ENCODE measurements around the gene PDE4D. TPM values are rescaled to one million over a fixed set of nuclear protein-coding genes. Genes with fewer than 3 reads are reported as not detected.

The PDE4D gene
- total RNA-seq, 6 experiments from 2014 or later, result 1.6 to 10.3 (median 5.6) TPM

DNA sequence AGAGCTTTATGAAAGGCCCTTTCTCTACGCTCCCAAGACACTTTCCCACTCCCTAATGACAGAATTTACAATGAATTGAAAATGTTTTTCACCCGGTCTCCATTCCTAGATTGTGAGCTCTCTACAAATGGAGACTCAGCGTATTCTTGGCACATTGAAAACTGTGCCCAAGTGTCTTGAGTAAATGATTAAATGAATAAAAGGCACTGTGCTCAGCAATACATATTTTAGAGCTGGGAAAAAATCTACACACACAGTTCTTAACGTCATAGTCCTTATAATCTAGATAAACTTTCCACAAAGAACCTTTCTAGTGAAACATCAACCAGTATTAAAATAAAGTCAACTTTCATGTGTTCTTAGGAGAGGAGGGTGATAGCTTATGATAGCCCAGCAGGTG, 676.7 kb downstream of the PDE4D start:
- H3K4me1 ChIP-seq, result no peaks in the 10 kb centered on the region
- H3K4me3 ChIP-seq, result no peak overlapping the region
- no peak for TF ChIP-seq POLR2A (IDR thresholded peaks at IDR 0.05)
- TF ChIP-seq, protein P1, sequence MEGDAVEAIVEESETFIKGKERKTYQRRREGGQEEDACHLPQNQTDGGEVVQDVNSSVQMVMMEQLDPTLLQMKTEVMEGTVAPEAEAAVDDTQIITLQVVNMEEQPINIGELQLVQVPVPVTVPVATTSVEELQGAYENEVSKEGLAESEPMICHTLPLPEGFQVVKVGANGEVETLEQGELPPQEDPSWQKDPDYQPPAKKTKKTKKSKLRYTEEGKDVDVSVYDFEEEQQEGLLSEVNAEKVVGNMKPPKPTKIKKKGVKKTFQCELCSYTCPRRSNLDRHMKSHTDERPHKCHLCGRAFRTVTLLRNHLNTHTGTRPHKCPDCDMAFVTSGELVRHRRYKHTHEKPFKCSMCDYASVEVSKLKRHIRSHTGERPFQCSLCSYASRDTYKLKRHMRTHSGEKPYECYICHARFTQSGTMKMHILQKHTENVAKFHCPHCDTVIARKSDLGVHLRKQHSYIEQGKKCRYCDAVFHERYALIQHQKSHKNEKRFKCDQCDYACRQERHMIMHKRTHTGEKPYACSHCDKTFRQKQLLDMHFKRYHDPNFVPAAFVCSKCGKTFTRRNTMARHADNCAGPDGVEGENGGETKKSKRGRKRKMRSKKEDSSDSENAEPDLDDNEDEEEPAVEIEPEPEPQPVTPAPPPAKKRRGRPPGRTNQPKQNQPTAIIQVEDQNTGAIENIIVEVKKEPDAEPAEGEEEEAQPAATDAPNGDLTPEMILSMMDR (IDR thresholded peaks at IDR 0.05), result no peak
- intact Hi-C loops (cut with DNase I), result no loop called here
- no peak for ATAC-seq
- no peak overlapping the region for H3K27ac ChIP-seq
- H3K27me3 ChIP-seq, result no peaks in the 10 kb centered on the region
- no peak for DNase-seq
- no peaks in the 10 kb centered on the region for H3K9me3 ChIP-seq
- no peaks in the 10 kb centered on the region for H3K36me3 ChIP-seq
- 57% methylated on average over 4 of the region's 4 CpGs for WGBS (ENCODE audit: insufficient coverage, low coverage, low lambda C conversion rate, missing lambda C conversion rate)

DNA sequence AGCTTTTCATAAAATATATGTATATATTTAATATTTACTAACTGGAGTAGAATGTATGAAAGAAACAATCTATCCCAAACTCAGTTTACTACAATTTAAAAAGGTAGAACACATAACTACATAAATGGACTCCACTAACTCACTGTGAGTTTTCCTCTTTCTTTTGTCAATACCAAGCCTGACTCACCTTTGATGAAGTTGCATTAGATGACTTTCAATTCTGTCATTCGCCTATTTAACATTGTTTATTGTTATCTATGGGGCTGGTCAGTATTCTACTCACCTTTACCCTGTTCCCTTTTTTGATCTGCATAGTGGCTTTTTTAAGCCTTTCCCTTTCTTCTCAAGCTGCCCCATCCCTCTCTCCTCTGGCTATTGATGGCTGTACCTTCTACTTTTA, 680.9 kb downstream of the PDE4D start:
- TF ChIP-seq, protein P1 (IDR thresholded peaks at IDR 0.05), result no peak
- TF ChIP-seq POLR2A (IDR thresholded peaks at IDR 0.05), result no peak
- no peak overlapping the region for H3K27ac ChIP-seq
- ATAC-seq (no peak), DNase-seq (no peak)
- intact Hi-C loops (cut with DNase I), result no loop called here
- H3K4me1 ChIP-seq, result no peaks in the 10 kb centered on the region
- no peaks in the 10 kb centered on the region for H3K36me3 ChIP-seq
- H3K4me3 ChIP-seq, result no peak overlapping the region
- H3K9me3 ChIP-seq, result no peaks in the 10 kb centered on the region
- 89% methylated on average over 1 of the region's 1 CpG for WGBS (ENCODE audit: insufficient coverage, low coverage, low lambda C conversion rate, missing lambda C conversion rate)
- H3K27me3 ChIP-seq, result no peaks in the 10 kb centered on the region

DNA sequence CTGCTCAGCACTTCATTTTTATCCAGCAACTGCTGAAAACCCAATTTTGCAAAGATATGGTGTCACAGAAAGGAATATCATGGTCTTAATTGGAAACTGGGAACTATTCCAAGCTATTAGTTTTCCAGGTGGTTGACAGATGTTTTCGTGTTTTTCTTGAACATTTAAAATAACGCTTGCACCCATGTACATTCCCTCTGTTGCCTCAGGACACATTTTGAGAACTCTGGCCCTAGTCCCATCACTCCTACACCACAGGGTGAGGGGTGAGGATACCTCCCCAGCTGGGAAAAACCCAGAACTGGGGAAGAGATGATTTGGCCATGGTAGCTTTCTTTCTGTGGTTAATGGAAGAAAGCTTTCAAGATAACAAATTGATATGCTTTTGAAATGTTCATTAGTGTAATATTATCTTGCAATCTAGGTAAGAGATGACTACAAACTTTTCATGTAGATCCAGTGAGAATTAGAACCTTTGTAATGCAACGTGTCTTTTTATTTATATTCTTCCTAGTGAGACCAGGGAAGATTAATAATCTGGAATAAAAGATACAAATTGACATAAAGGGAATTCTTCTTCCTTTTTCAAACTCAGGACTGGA, 683.7 kb downstream of the PDE4D start:
- no peaks in the 10 kb centered on the region for H3K27me3 ChIP-seq
- no peaks in the 10 kb centered on the region for H3K4me1 ChIP-seq
- H3K4me3 ChIP-seq, result no peak overlapping the region
- 78% methylated on average over 3 of the region's 3 CpGs for WGBS (ENCODE audit: insufficient coverage, low coverage, low lambda C conversion rate, missing lambda C conversion rate)
- ATAC-seq (no peak), DNase-seq (no peak)
- intact Hi-C loops (cut with DNase I), result no loop called here
- no peak for TF ChIP-seq POLR2A (IDR thresholded peaks at IDR 0.05)
- TF ChIP-seq, protein P1 (IDR thresholded peaks at IDR 0.05), result no peak
- no peaks in the 10 kb centered on the region for H3K9me3 ChIP-seq
- no peaks in the 10 kb centered on the region for H3K36me3 ChIP-seq
- H3K27ac ChIP-seq, result no peak overlapping the region

DNA sequence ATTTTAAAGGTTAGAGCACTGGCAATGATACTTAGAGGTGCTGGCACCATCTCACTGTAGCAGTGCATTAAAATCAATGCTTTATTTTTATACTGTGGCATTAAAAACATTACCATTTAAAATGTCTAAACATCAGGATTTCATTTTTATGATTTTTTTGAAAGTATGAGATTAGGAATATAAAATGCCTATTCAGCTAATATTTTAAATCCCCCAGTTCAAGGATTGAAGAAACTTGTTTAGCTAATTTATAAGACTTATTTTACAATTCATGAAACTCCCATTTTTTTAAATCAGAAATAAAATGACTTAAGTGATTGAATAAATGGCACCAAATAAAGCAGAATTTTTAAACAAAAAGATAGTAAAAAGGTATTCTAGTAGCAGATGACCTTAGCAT, 685.1 kb downstream of the PDE4D start:
- DNase-seq (no peak), ATAC-seq (no peak)
- intact Hi-C loops (cut with DNase I), result no loop called here
- Histone ChIP-seq H3K36me3 (no peaks in the 10 kb centered on the region), H3K4me3 (no peak overlapping the region), H3K9me3 (no peaks in the 10 kb centered on the region), H3K27ac (no peak overlapping the region), H3K27me3 (no peaks in the 10 kb centered on the region), H3K4me1 (no peaks in the 10 kb centered on the region)
- TF ChIP-seq POLR2A (IDR thresholded peaks at IDR 0.05), result no peak
- TF ChIP-seq, protein P1 (IDR thresholded peaks at IDR 0.05), result no peak

DNA sequence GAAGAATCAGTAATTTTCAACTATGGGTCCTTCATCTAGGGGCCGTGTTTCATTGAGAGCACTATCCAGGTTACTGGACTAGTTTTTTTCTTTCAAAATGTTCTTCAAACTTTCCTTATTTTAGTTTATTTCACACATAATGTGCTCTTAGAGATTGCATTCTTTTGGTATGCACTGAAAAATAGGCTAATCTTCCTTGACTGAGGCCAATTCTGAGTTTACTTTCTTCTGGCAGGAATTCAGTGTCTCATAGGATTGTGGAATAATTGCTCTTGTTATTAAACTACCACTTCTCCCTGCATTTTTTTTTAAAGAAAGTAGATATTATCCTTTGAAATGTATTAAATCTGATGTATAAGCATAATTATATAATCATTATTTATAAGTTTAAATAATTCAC, 686.1 kb downstream of the PDE4D start:
- Histone ChIP-seq H3K4me1 (no peaks in the 10 kb centered on the region), H3K27me3 (no peaks in the 10 kb centered on the region), H3K27ac (no peak overlapping the region), H3K36me3 (no peaks in the 10 kb centered on the region), H3K9me3 (no peaks in the 10 kb centered on the region), H3K4me3 (no peak overlapping the region)
- ATAC-seq (no peak), DNase-seq (no peak)
- TF ChIP-seq, protein P1 (IDR thresholded peaks at IDR 0.05), result no peak
- TF ChIP-seq POLR2A (IDR thresholded peaks at IDR 0.05), result no peak
- intact Hi-C loops (cut with DNase I), result no loop called here
- WGBS (ENCODE audit: insufficient coverage, low coverage, low lambda C conversion rate, missing lambda C conversion rate), result 67% methylated on average over 1 of the region's 1 CpG

Data from right lobe of liver (tissue), 6 donors.